ENCODE results near the gene MLYCD. TPM values are rescaled to one million over a fixed set of nuclear protein-coding genes. Genes with fewer than 3 reads are reported as not detected.

Gene MLYCD
- total and polyA plus RNA-seq, 2 experiments from 2014 or later = 3.2 to 7.2 TPM

- Mint-ChIP-seq H3K27ac (no peak overlapping the region), H3K4me3 (no peak overlapping the region)
- DNase-seq (ENCODE audit: low spot score) = peak; percentile 66
These were observed 55.1 kb downstream of the MLYCD start for GRCh38 chr16:83953796-83954576.

DNA sequence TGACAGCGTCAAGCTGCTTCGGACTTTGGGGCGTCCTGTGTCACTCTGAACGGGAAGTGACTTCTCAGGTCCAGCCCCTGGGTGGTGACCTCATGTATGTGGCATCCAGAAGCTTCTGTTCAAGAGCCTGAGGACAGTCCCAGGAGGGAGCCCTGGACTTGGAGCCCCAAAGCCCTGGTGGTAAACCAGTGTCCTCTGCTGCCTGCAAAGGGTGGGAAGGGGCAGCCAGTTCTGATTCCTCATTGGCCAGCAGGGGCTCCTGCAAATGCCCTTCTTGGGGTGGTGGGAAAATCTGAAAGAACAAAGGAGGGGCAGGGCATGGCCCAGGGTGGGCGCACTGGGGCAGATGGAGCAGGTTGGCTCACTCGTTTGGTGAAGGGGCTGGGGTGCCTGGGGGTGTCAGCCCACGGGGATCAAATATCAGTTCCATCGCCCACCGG is 55.7 kb downstream of the MLYCD start:
- DNase-seq (ENCODE audit: low spot score) = peak; percentile 48
- Histone ChIP-seq H3K4me1 (ENCODE audit: insufficient read depth) (no peaks in the 10 kb centered on the region), H3K27me3 (ENCODE audit: insufficient read depth) (no peaks in the 10 kb centered on the region), H3K4me2 (no peak overlapping the region), H2AFZ (no peak overlapping the region), H3K4me3 (no peak overlapping the region), H3K9me2 (ENCODE audit: insufficient read depth) (no peaks in the 10 kb centered on the region), H4K20me1 (replicated peaks; ENCODE audit: insufficient read depth) (no peaks in the 10 kb centered on the region), H3K36me3 (ENCODE audit: insufficient read depth) (no peaks in the 10 kb centered on the region), H3K27ac (ENCODE audit: low read depth) (no peak overlapping the region), H3F3A (replicated peaks; ENCODE audit: low read depth) (peaks cover 13% of the 10 kb centered on the region; the same call in 1 of the 2 replicates), H3K79me2 (replicated peaks; ENCODE audit: insufficient read depth) (no peaks in the 10 kb centered on the region)
- peaks cover 9% of the 10 kb centered on the region for H3K4me1 Mint-ChIP-seq
- peaks cover 8% of the 10 kb centered on the region for H3K27me3 Mint-ChIP-seq (ENCODE audit: insufficient read depth, low read depth, poor library complexity)
- ATAC-seq = peak; percentile 9; the same call in 1 of the 3 replicates
- peaks cover 13% of the 10 kb centered on the region for H3K9me3 Mint-ChIP-seq
- no peak overlapping the region for H3K27ac Mint-ChIP-seq
- H3K4me3 Mint-ChIP-seq = no peak overlapping the region
- H3K36me3 Mint-ChIP-seq (ENCODE audit: low read depth) = peaks cover 9% of the 10 kb centered on the region; the same call in 2 of the 3 replicates
- TF ChIP-seq REST (IDR thresholded peaks at IDR 0.05; ENCODE audit: unreplicated experiment) (no peak), ZNF331 (CRISPR knock-in tag; IDR thresholded peaks at IDR 0.05; ENCODE audit: low read depth) (no peak), JUNB (IDR thresholded peaks at IDR 0.05; ENCODE audit: unreplicated experiment) (no peak), ZNF114 (CRISPR knock-in tag; IDR thresholded peaks at IDR 0.05) (no peak), EZH2 (IDR thresholded peaks at IDR 0.05; ENCODE audit: low read depth, unreplicated experiment) (no peak), STAT1 (IDR thresholded peaks at IDR 0.05; ENCODE audit: unreplicated experiment) (no peak)
- TF ChIP-seq, protein P1, sequence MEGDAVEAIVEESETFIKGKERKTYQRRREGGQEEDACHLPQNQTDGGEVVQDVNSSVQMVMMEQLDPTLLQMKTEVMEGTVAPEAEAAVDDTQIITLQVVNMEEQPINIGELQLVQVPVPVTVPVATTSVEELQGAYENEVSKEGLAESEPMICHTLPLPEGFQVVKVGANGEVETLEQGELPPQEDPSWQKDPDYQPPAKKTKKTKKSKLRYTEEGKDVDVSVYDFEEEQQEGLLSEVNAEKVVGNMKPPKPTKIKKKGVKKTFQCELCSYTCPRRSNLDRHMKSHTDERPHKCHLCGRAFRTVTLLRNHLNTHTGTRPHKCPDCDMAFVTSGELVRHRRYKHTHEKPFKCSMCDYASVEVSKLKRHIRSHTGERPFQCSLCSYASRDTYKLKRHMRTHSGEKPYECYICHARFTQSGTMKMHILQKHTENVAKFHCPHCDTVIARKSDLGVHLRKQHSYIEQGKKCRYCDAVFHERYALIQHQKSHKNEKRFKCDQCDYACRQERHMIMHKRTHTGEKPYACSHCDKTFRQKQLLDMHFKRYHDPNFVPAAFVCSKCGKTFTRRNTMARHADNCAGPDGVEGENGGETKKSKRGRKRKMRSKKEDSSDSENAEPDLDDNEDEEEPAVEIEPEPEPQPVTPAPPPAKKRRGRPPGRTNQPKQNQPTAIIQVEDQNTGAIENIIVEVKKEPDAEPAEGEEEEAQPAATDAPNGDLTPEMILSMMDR (conservative IDR thresholded peaks at IDR 0.05; ENCODE audit: low read depth in 2 of 2) = no peak

More at GRCh38 chr16:83953796-83954576, 55.1 kb downstream of the MLYCD start:
- Histone ChIP-seq H3K4me1 (ENCODE audit: insufficient read depth) (no peaks in the 10 kb centered on the region), H4K20me1 (replicated peaks; ENCODE audit: insufficient read depth) (no peaks in the 10 kb centered on the region), H3K27ac (ENCODE audit: low read depth) (no peak overlapping the region), H3K4me3 (no peak overlapping the region), H2AFZ (no peak overlapping the region), H3K9me2 (ENCODE audit: insufficient read depth) (no peaks in the 10 kb centered on the region), H3K4me2 (no peak overlapping the region), H3K36me3 (ENCODE audit: insufficient read depth) (no peaks in the 10 kb centered on the region), H3K27me3 (ENCODE audit: insufficient read depth) (no peaks in the 10 kb centered on the region), H3F3A (replicated peaks; ENCODE audit: low read depth) (peaks cover 13% of the 10 kb centered on the region; the same call in 1 of the 2 replicates), H3K79me2 (replicated peaks; ENCODE audit: insufficient read depth) (no peaks in the 10 kb centered on the region)
- H3K36me3 Mint-ChIP-seq (ENCODE audit: low read depth) = peaks cover 9% of the 10 kb centered on the region; the same call in 2 of the 3 replicates
- ATAC-seq = peak; percentile 52
- H3K27me3 Mint-ChIP-seq (ENCODE audit: insufficient read depth, low read depth, poor library complexity) = peaks cover 11% of the 10 kb centered on the region
- TF ChIP-seq, protein P2, sequence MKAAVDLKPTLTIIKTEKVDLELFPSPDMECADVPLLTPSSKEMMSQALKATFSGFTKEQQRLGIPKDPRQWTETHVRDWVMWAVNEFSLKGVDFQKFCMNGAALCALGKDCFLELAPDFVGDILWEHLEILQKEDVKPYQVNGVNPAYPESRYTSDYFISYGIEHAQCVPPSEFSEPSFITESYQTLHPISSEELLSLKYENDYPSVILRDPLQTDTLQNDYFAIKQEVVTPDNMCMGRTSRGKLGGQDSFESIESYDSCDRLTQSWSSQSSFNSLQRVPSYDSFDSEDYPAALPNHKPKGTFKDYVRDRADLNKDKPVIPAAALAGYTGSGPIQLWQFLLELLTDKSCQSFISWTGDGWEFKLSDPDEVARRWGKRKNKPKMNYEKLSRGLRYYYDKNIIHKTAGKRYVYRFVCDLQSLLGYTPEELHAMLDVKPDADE (IDR thresholded peaks at IDR 0.05) = no peak
- TF ChIP-seq NANOG (IDR thresholded peaks at IDR 0.05; ENCODE audit: borderline replicate concordance) (no peak), ZNF331 (CRISPR knock-in tag; IDR thresholded peaks at IDR 0.05; ENCODE audit: low read depth) (no peak), POLR2AphosphoS5 (IDR thresholded peaks at IDR 0.05; ENCODE audit: low read depth) (no peak), EZH2phosphoT487 (IDR thresholded peaks at IDR 0.05; ENCODE audit: unreplicated experiment) (no peak), STAT1 (IDR thresholded peaks at IDR 0.05; ENCODE audit: unreplicated experiment) (no peak), ZNF114 (CRISPR knock-in tag; IDR thresholded peaks at IDR 0.05) (no peak)
- TF ChIP-seq, protein P1 (conservative IDR thresholded peaks at IDR 0.05; ENCODE audit: low read depth in 2 of 2) = peak; percentile 49 to 51
- H3K9me3 Mint-ChIP-seq = peaks cover 17% of the 10 kb centered on the region
- H3K4me1 Mint-ChIP-seq = peaks cover 9% of the 10 kb centered on the region

Data from GM23338 (cell line).